ENCODE data around the gene TLCD2. TPM values are rescaled to one million over a fixed set of nuclear protein-coding genes. Genes with fewer than 3 reads are reported as not detected.

The TLCD2 gene
- total and polyA plus RNA-seq, 2 of the 13 experiments (the other 11 are each of a cell fraction or from before 2014, with no cell fraction given), result 0.90 to 1.1 TPM

- TF ChIP-seq ARID4A (CRISPR knock-in tag; IDR thresholded peaks at IDR 0.05; ENCODE audit: borderline replicate concordance) (no peak), THAP11 (CRISPR knock-in tag; IDR thresholded peaks at IDR 0.05) (no peak), FOXP4 (CRISPR knock-in tag; IDR thresholded peaks at IDR 0.05) (peak; percentile 41; the same call in 1 of the 2 replicates), HINFP (CRISPR knock-in tag; IDR thresholded peaks at IDR 0.05; ENCODE audit: low read depth) (no peak), SALL1 (CRISPR knock-in tag; IDR thresholded peaks at IDR 0.05) (peak; percentile 44; the same call in 1 of the 2 replicates), ZNF484 (CRISPR knock-in tag; IDR thresholded peaks at IDR 0.05; ENCODE audit: borderline replicate concordance, low read depth) (no peak), ZNF547 (CRISPR knock-in tag; IDR thresholded peaks at IDR 0.05) (no peak), FLYWCH1 (CRISPR knock-in tag; IDR thresholded peaks at IDR 0.05) (no peak), ZNF574 (CRISPR knock-in tag; IDR thresholded peaks at IDR 0.05) (peak; percentile 40; the same call in 1 of the 2 replicates), SKI (IDR thresholded peaks at IDR 0.05; ENCODE audit: partially characterized antibody) (no peak), MYC (CRISPR knock-in tag; IDR thresholded peaks at IDR 0.05; ENCODE audit: borderline replicate concordance) (no peak), ZNF18 (CRISPR knock-in tag; IDR thresholded peaks at IDR 0.05; ENCODE audit: insufficient replicate concordance) (no peak), SMYD3 (CRISPR knock-in tag; IDR thresholded peaks at IDR 0.05) (no peak), ZMYM4 (CRISPR knock-in tag; IDR thresholded peaks at IDR 0.05) (0 out of 2 replicates have a peak, but pooled peaks have one; percentile 7), ARNT2 (CRISPR knock-in tag; IDR thresholded peaks at IDR 0.05; ENCODE audit: low read depth) (0 out of 2 replicates have a peak, but pooled peaks have one; percentile 10), ZBTB38 (CRISPR knock-in tag; IDR thresholded peaks at IDR 0.05) (no peak; the same call in 1 of the 2 replicates)
Observed at GRCh38 chr17:1713878-1714426, 3.8 kb upstream of the TLCD2 start (continued).

Data from HepG2 (cell line).